HG03354 (cell line): ENCODE data around the gene BTK.

Experiments
- ATAC-seq: cut with Tn5 transposase; IDR thresholded peaks from one replicate; pipeline ENCODE4 v1.9.1; 2021; ENCODE audit warnings: mild to moderate bottlenecking; ENCODE audit not compliant: unreplicated experiment, poor library complexity, severe bottlenecking

Gene BTK

GRCh38 chrX:101395789-101396188 is 9.8 kb upstream of the BTK start:
- no peak for ATAC-seq

- no peak for ATAC-seq
Measured at GRCh38 chrX:101394372-101394771, 8.4 kb upstream of the BTK start.

- no peak for ATAC-seq
Measured at GRCh38 chrX:101393530-101394305, 7.7 kb upstream of the BTK start.

GRCh38 chrX:101391831-101392230 is 5.8 kb upstream of the BTK start:
- ATAC-seq: no peak

GRCh38 chrX:101390664-101391525 is 4.9 kb upstream of the BTK start, which contains the start of gene RPL36A:
TSS of gene RPL36A (plus strand) at chrX:101391011. CDS start at chrX:101391044, 33 bp downstream.
- ATAC-seq: peak; percentile 81

GRCh38 chrX:101388604-101389003 is 2.6 kb upstream of the BTK start:
- ATAC-seq: no peak

DNA sequence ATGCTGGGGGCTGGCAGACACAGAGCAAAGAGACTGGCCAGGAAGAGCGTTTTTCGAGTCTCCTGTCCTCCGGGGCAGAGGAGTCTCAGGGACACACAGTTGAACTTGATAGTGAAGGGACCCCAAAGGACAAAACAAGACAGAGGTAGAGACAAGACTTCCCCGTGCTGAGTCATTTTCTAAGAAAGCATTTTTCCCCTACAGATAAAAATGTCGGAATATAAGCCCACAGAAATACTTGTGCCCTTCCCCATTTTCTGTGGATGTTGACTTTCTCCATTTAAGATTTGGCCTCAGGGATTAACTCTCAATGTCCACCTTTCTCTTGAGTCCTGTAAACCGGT is 523 bp upstream of the BTK start:
- no peak for ATAC-seq

DNA sequence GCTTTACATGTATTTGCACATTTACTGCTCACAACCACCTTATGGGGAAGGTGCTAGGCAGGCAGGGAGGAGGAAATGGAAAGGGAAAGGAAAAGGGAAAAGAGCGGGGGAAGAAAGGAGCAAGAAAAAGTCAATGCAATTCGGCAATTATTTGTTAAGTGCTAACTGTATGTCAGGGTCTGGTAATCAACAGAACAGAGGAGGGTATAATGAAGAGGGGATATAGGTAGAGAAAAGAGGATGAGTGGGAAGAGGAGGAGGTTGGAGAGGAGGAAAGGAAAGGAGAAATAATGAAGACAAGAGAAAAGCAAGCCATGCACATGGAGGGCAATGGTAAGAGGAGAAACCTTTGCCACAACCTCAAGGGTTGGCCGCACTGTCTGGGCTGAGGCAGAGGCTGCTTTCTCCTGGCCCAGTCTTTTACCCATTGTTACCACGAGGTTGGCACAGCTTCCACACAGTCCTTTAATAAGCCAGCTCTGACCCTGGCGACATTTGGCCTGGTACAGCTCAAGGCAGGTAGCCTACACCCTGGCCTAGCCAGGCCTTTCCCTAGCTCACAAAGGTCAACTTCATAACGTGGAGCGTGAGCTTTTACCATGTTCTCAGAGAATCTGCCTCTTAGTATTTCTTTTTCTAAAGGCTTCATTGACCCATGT is 836 bp downstream of the BTK start:
- no peak for ATAC-seq

GRCh38 chrX:101383679-101384205 is 2.2 kb downstream of the BTK start:
- peak; percentile 77 for ATAC-seq

GRCh38 chrX:101377547-101377946 is 8.4 kb downstream of the BTK start:
- no peak for ATAC-seq

DNA sequence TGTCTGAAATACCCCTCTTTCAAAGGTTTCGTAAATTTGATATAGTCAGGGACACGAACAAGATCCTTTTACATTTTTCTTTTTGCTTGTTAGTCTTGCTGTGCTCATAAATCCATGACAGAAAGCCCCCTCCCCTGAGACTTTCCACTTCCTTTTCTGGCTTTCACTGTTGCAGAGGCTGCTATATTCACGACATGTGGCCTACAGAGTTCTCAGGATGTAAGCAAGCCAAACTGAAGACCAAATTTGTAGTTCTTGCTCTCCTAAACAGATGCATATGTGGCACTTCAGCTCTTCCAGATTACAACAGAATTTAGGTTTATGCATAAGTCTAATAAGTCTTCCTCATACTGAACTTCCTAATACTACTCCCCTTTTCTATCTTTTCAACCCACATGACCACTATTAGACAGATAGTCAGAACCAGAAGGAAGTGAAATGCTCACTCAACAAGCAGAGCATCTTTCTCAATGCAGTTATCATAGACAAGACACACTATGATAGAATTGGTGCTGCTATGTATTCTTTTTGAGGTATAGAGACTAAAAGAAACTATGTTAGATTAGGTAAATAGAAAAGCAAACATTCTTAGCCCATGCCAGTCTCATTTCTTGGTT is 15.0 kb downstream of the BTK start:
- peak; percentile 74 for ATAC-seq

- ATAC-seq: no peak
Measured at GRCh38 chrX:101369687-101370086, 16.3 kb downstream of the BTK start.

DNA sequence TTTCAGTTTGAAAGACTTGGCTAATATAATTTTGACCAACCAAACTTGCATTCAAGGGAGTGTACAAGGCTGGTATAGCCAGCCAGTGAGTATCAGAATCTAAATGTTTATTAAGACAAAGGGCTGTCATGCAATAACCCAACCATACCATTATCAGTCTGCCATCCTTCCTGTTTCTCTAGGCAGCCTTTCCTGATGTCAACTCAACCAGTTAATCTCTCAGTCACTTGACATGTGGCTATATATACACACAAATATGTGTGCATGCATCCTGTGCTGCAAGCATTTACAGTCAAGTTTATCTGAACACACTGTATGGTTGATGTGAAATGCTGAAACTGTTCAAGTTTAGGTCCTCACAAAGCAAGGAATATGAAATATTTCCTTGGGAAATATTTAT is 17.2 kb downstream of the BTK start:
- ATAC-seq: no peak

GRCh38 chrX:101365301-101365795 is 20.6 kb downstream of the BTK start:
- no peak for ATAC-seq

DNA sequence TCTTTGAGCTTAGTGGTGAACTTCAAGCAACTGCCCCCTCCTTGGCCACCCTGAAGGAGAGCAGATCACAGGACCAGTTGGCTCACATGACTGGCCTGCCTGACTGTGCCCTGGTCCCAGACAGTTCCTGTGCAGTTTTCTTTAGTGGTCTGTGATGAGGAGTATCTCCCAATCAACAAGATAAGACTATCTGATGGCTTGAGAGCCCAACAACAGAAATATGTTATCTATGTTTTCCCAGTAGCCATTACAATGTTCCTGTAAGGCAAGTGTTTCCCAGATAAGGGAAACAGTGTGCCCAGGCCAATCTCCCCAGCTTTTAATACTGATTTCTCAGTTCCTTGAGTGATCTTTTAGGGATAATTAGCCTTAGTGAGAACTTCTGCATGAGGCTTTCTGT is 23.2 kb downstream of the BTK start:
- no peak for ATAC-seq

DNA sequence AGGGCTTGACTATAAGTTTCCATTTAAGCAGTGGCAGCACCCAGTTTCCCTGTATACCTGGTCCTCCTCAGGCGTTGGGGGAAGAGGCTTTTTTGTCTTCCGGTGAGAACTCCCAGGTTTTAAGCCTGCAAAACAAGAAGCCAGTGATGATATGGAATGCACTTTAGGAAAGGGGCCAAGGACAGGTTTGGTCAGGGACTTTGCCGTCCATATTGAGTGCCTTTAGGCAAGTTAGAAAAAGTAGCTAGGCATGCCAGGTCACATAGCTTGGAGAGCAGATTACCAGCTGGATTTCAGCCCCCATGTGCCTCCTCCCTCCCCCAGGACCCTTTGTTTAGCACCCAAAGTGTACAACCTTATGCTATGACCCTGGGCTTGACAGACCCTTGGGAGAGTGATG is 23.9 kb downstream of the BTK start:
- no peak for ATAC-seq

- ATAC-seq: no peak
Measured at GRCh38 chrX:101360390-101360789, 25.6 kb downstream of the BTK start.

DNA sequence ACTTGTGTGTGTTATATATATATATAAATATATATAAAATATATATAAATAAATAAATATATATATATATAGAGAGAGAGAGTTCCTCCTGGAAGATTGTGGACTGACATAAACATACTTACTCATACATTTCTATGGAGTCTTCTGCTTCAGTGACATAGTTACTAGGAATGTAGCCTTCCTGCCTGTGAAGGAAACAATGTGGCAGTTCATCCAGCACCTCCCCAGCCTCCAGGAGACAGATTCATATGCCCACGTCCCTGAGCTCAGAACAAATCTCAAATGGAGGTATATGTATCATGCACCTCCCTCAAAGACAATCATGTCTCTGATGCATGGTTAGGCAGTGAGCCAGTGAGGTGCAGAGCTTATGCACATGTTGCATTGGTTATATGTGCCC is 26.0 kb downstream of the BTK start:
- ATAC-seq: no peak

DNA sequence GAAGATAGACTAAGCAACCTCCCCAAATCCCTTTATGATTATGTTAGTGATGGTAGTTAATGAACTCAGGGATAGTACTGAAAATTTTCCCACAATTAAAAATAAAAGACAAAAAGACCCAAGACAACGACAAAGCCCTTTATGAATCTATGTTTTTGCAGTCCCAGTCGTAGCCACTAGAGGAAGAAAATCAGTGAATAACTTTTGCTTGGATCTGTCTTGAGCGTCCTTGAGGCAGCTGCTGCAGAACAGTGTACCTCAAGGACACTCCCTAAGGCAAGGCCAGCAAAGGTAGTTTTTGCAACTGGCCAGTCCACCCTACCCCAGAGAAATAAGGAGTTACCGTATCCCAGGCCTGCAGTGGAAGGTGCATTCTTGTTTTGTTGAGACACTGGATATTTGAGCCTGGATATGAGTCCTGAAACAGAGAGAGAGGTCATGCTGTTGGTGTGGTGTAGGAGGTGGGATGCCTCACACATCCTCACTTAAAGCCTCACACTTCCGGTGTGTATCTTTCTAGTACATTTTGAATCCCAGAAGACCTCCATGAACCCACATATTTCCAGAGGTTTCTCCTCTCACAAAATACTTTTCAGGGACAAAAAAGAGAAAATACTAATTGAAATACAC is 28.7 kb downstream of the BTK start:
- ATAC-seq: no peak
